ENCODE data around the gene FGGY.

FGGY gene

GRCh38 chr1:59560807-59561450 is 264.0 kb downstream of the FGGY start:
- Histone ChIP-seq H3K4me3 (replicated peaks; ENCODE audit: low read depth, low read length) (no peak overlapping the region), H3K27me3 (replicated peaks; ENCODE audit: control insufficient read depth, insufficient read depth, low read length) (no peaks in the 10 kb centered on the region), H3K36me3 (ENCODE audit: control insufficient read depth, insufficient read depth, low read length) (no peaks in the 10 kb centered on the region)
- DNase-seq (ENCODE audit: extremely low read depth, insufficient read length): no peak
- TF ChIP-seq, protein P1, sequence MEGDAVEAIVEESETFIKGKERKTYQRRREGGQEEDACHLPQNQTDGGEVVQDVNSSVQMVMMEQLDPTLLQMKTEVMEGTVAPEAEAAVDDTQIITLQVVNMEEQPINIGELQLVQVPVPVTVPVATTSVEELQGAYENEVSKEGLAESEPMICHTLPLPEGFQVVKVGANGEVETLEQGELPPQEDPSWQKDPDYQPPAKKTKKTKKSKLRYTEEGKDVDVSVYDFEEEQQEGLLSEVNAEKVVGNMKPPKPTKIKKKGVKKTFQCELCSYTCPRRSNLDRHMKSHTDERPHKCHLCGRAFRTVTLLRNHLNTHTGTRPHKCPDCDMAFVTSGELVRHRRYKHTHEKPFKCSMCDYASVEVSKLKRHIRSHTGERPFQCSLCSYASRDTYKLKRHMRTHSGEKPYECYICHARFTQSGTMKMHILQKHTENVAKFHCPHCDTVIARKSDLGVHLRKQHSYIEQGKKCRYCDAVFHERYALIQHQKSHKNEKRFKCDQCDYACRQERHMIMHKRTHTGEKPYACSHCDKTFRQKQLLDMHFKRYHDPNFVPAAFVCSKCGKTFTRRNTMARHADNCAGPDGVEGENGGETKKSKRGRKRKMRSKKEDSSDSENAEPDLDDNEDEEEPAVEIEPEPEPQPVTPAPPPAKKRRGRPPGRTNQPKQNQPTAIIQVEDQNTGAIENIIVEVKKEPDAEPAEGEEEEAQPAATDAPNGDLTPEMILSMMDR (IDR thresholded peaks at IDR 0.05; ENCODE audit: insufficient read depth, low read length, poor library complexity, severe bottlenecking): no peak

- TF ChIP-seq, protein P1 (IDR thresholded peaks at IDR 0.05; ENCODE audit: insufficient read depth, low read length, poor library complexity, severe bottlenecking): no peak
Observed at GRCh38 chr1:59561796-59562195, 264.9 kb downstream of the FGGY start.

DNA sequence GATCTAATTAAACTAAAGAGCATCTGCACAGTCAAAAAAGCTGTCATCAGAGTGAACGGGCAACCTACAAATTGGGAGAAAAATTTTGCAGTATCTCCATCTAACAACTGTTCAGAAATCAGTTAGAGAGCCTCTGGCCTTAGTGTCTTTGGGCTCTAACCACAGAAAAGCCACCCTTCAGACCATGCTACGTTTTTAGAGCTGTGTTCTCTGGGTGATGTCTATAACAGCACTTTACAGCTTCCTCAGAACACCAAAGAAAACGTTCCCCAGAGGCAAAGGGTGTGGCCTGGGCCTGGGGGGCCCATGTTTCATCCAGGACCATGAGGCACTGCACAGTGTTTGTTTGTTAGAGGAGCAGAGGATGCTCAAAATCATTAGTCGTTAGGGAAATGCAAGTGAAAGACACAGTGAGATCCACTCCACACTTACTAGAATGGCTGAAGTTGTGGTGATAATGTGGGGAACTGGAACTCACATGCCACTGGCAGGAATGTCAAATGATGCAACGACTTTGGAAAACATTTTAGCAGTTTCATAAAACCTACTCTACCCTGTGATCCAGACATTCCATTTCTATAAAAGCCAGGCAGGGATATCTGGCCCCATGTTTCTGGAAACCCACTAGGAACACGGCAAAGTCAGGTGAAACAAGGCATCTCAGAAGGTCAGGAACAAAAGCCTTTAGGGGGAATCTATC is 267.4 kb downstream of the FGGY start:
- Histone ChIP-seq H3K4me3 (replicated peaks; ENCODE audit: low read depth, low read length) (no peak overlapping the region), H3K36me3 (ENCODE audit: control insufficient read depth, insufficient read depth, low read length) (no peaks in the 10 kb centered on the region), H3K27me3 (replicated peaks; ENCODE audit: control insufficient read depth, insufficient read depth, low read length) (no peaks in the 10 kb centered on the region)
- TF ChIP-seq, protein P1 (IDR thresholded peaks at IDR 0.05; ENCODE audit: insufficient read depth, low read length, poor library complexity, severe bottlenecking): no peak
- no peak for DNase-seq (ENCODE audit: extremely low read depth, insufficient read length)

More at GRCh38 chr1:59561796-59562195, 264.9 kb downstream of the FGGY start:
- Histone ChIP-seq H3K36me3 (ENCODE audit: control insufficient read depth, insufficient read depth, low read length) (no peaks in the 10 kb centered on the region), H3K27me3 (replicated peaks; ENCODE audit: control insufficient read depth, insufficient read depth, low read length) (no peaks in the 10 kb centered on the region), H3K4me3 (replicated peaks; ENCODE audit: low read depth, low read length) (no peak overlapping the region)
- DNase-seq (ENCODE audit: extremely low read depth, insufficient read length): no peak

DNA sequence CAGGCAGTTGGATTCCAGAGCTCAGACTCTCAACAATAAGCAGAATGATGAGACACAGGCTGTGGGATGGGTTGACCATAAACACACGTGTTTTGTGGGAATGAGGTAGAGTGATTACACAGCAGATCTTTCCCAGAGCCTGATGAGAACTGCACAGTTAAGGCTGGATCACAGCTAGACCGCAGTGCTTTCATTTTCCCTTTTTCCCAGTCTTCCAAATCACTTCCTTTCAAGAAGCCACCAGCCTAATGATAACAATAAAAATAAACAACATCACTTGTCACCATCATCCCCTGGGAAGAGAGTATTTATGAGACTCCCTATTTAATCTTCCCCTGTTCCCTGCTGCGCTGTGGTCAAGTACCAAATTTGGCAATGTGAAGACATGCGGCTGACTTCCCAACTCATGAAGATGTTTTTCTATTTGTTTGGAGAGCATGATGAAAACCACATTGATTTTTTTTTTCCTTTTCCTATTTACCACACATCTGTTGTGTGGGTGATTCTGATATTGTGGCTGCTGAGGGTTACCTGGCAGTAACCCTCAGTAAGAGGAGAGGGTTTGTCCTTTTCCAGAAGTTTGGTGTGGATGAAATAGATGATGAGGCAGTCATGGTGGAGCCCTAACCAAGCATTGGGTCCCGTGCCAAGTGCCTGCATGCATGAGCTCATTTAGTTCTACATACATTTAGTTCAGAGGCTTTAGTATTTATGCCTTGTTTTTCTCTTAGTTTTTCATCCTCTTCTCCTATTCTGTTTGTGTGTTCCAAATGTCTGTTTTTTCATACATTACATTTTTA is 268.9 kb downstream of the FGGY start:
- TF ChIP-seq, protein P1 (IDR thresholded peaks at IDR 0.05; ENCODE audit: insufficient read depth, low read length, poor library complexity, severe bottlenecking): no peak
- Histone ChIP-seq H3K27me3 (replicated peaks; ENCODE audit: control insufficient read depth, insufficient read depth, low read length) (no peaks in the 10 kb centered on the region), H3K4me3 (replicated peaks; ENCODE audit: low read depth, low read length) (no peak overlapping the region), H3K36me3 (ENCODE audit: control insufficient read depth, insufficient read depth, low read length) (no peaks in the 10 kb centered on the region)
- DNase-seq (ENCODE audit: extremely low read depth, insufficient read length): no peak

- Histone ChIP-seq H3K27me3 (replicated peaks; ENCODE audit: control insufficient read depth, insufficient read depth, low read length) (no peaks in the 10 kb centered on the region), H3K4me3 (replicated peaks; ENCODE audit: low read depth, low read length) (no peak overlapping the region), H3K36me3 (ENCODE audit: control insufficient read depth, insufficient read depth, low read length) (no peaks in the 10 kb centered on the region)
- no peak for DNase-seq (ENCODE audit: extremely low read depth, insufficient read length)
- TF ChIP-seq, protein P1 (IDR thresholded peaks at IDR 0.05; ENCODE audit: insufficient read depth, low read length, poor library complexity, severe bottlenecking): no peak
Observed at GRCh38 chr1:59568158-59568935, 271.5 kb downstream of the FGGY start.

All from GM06990 (cell line).